HepG2 (cell line): ENCODE results near the gene SFT2D1. TPM values are rescaled to one million over a fixed set of nuclear protein-coding genes. Genes with fewer than 3 reads are reported as not detected.

Source experiments
- E2F1 ChIP-seq: sonication (generic); formaldehyde crosslinking; IDR thresholded peaks from 2 replicates; pipeline ENCODE4 v1.5.0; 2020; ENCODE audit warnings: missing genetic modification reagents
- ELF4 ChIP-seq: sonication (generic); formaldehyde crosslinking; IDR thresholded peaks from 2 replicates; pipeline ENCODE4 v1.5.0; 2020; ENCODE audit warnings: missing genetic modification reagents, mild to moderate bottlenecking, moderate library complexity, borderline replicate concordance
- HCFC1 ChIP-seq: fragments of 150-350 bp; IDR thresholded peaks from 2 replicates; pipeline ENCODE4 v1.6.1; 2014; ENCODE audit warnings: low read depth, low read length
- HNRNPLL ChIP-seq: fragments of 200-400 bp; formaldehyde crosslinking; IDR thresholded peaks from 2 replicates; pipeline ENCODE4 v1.6.1; 2017; ENCODE audit warnings: mild to moderate bottlenecking, low read depth, low read length; ENCODE audit not compliant: poor library complexity, severe bottlenecking
- MNT ChIP-seq: fragments of 450-650 bp; IDR thresholded peaks from 2 replicates; pipeline ENCODE4 v1.6.1; 2016
- MXD4 ChIP-seq: IDR thresholded peaks from 2 replicates; pipeline ENCODE4 v1.6.1; 2016; ENCODE audit warnings: mild to moderate bottlenecking, missing biosample characterization, missing genetic modification reagents
- PHF20 ChIP-seq: sonication (generic); formaldehyde crosslinking; IDR thresholded peaks from 2 replicates; pipeline ENCODE4 v1.5.0; 2020; ENCODE audit warnings: mild to moderate bottlenecking, missing genetic modification reagents
- RNF219 ChIP-seq: sonication (generic); formaldehyde crosslinking; IDR thresholded peaks from 2 replicates; pipeline ENCODE4 v1.5.0; 2020; ENCODE audit warnings: mild to moderate bottlenecking, missing genetic modification reagents
- TEAD3 ChIP-seq: optimal IDR thresholded peaks from 2 replicates; pipeline ENCODE3; 2016; ENCODE audit warnings: borderline replicate concordance
- ZBTB42 ChIP-seq: sonication (generic); formaldehyde crosslinking; IDR thresholded peaks from 2 replicates; pipeline ENCODE4 v1.5.0; 2020; ENCODE audit warnings: mild to moderate bottlenecking, missing genetic modification reagents
- ZC3H4 ChIP-seq: sonication (generic); formaldehyde crosslinking; IDR thresholded peaks from 2 replicates; pipeline ENCODE4 v1.4.0; 2020; ENCODE audit warnings: missing genetic modification reagents, borderline replicate concordance
- ZFAT ChIP-seq: sonication (generic); formaldehyde crosslinking; conservative IDR thresholded peaks from 2 replicates; pipeline ENCODE4 v1.8.1; 2023; ENCODE audit warnings: missing genetic modification reagents, inconsistent platforms
- ZFP90 ChIP-seq: sonication (generic); formaldehyde crosslinking; IDR thresholded peaks from 2 replicates; pipeline ENCODE4 v1.8.0; 2022; ENCODE audit warnings: missing genetic modification reagents, mild to moderate bottlenecking, inconsistent platforms, borderline replicate concordance
- ZNF281 ChIP-seq: sonication (generic); formaldehyde crosslinking; IDR thresholded peaks from 2 replicates; pipeline ENCODE4 v1.4.0; 2020; ENCODE audit warnings: missing genetic modification reagents, borderline replicate concordance
- ZNF362 ChIP-seq: sonication (generic); formaldehyde crosslinking; IDR thresholded peaks from 2 replicates; pipeline ENCODE4 v1.4.0; 2020; ENCODE audit warnings: missing genetic modification reagents, mild to moderate bottlenecking, borderline replicate concordance
- ZNF503 ChIP-seq: sonication (generic); formaldehyde crosslinking; IDR thresholded peaks from 2 replicates; pipeline ENCODE4 v1.4.0; 2020; ENCODE audit warnings: missing genetic modification reagents
- ZNF652 ChIP-seq: IDR thresholded peaks from 2 replicates; pipeline ENCODE4 v1.6.1; 2016; ENCODE audit warnings: low read depth, borderline replicate concordance
- ZNF703 ChIP-seq: sonication (generic); formaldehyde crosslinking; IDR thresholded peaks from 2 replicates; pipeline ENCODE4 v1.5.1; 2020; ENCODE audit warnings: missing genetic modification reagents, mild to moderate bottlenecking, moderate library complexity, borderline replicate concordance
- ZNF720 ChIP-seq: sonication (generic); formaldehyde crosslinking; IDR thresholded peaks from 2 replicates; pipeline ENCODE4 v1.4.0; 2020; ENCODE audit warnings: missing genetic modification reagents
- ZNF792 ChIP-seq: IDR thresholded peaks from 2 replicates; pipeline ENCODE4 v1.6.1; 2016
- polyA plus RNA-seq, 8 experiments: library from polyadenylated mRNA; depleted of rRNA in 3 of 8; stranded (reverse) in 7 of 8; unstranded in 1 of 8; fragments of >200 nt; fragmentation: Illumina TruSeq in 4 of 8; extraction: Trizol in 4 of 8; gene quantifications; 2 replicates each; pipeline versions ENCODE4 v1.2.1 to v1.2.3, GENCODE V29; 2011 to 2016; ENCODE audit warnings: low read depth in 4 of 8, missing spikeins in 1 of 8, mixed read lengths in 1 of 8; ENCODE audit not compliant: insufficient read depth in 1 of 8
- total RNA-seq, 5 experiments: library from RNA; depleted of rRNA; stranded (reverse); fragments of >200 nt; fragmentation: Illumina TruSeq; extraction: Trizol; gene quantifications; 2 replicates each; pipeline ENCODE4 v1.2.3, GENCODE V29; 2016; ENCODE audit warnings: low read depth in 1 of 5

SFT2D1 gene
- total and polyA plus RNA-seq, 2 of the 13 experiments (the other 11 are each of a cell fraction or from before 2014, with no cell fraction given), result 115 to 147 TPM

GRCh38 chr6:166381381-166381732 lies 39.0 kb upstream of the SFT2D1 start (continued):
- no peak for TF ChIP-seq ZC3H4 (CRISPR knock-in tag)
- TF ChIP-seq PHF20 (CRISPR knock-in tag), result no peak
- TF ChIP-seq TEAD3 (CRISPR knock-in tag), result no peak
- no peak for TF ChIP-seq ZNF281 (CRISPR knock-in tag)
- no peak for TF ChIP-seq HCFC1
- TF ChIP-seq ZNF720 (CRISPR knock-in tag), result no peak
- no peak for TF ChIP-seq ZNF792 (CRISPR knock-in tag)
- no peak for TF ChIP-seq ZNF362 (CRISPR knock-in tag)
- no peak for TF ChIP-seq ZFAT
- TF ChIP-seq HNRNPLL, result no peak
- 0 out of 2 replicates have a peak, but pooled peaks have one; percentile 64 for TF ChIP-seq RNF219 (CRISPR knock-in tag)
- 0 out of 2 replicates have a peak, but pooled peaks have one; percentile 41 for TF ChIP-seq ZNF503 (CRISPR knock-in tag)
- no peak for TF ChIP-seq ZNF703 (CRISPR knock-in tag)
- no peak for TF ChIP-seq MXD4
- no peak for TF ChIP-seq ZFP90 (CRISPR knock-in tag)
- no peak for TF ChIP-seq MNT
- TF ChIP-seq ELF4 (CRISPR knock-in tag), result peak; percentile 46; the same call in 1 of the 2 replicates
- no peak for TF ChIP-seq ZBTB42
- 0 out of 2 replicates have a peak, but pooled peaks have one; percentile 49 for TF ChIP-seq E2F1 (CRISPR knock-in tag)
- no peak for TF ChIP-seq ZNF652 (CRISPR knock-in tag)
